ENCODE data around the gene OR6N2.

DNA sequence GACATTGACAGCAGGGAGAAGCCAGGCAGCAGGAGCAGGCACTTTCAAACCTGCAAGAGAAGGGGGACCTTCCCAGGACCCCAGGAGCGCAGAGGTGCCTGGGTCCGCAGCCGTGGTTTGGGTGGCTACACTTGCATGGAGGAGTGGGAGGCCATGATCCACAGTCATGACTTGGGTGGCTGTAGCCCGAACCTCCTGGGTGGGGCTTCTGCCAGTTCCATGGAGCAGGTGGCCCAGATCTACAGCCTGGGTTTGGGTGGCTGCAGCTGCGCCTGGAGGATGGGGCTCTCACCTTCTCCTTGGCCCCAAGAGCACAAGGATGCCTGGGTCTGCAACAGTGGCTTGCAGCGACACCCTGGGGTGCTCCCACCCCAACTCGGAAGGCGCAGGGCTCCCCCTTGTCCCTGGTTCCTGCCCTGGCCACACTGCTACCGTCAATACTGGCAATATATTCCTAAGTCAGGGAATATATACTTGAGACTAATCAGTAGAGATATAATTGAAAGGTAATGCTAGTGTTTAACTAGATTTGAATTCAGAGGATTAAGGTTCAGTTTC, 28.8 kb downstream of the OR6N2 start:
- TF ChIP-seq POLR2AphosphoS5 (IDR thresholded peaks at IDR 0.05; ENCODE audit: low read depth) (no peak), EZH2 (IDR thresholded peaks at IDR 0.05; ENCODE audit: low read depth, unreplicated experiment) (no peak), EZH2phosphoT487 (IDR thresholded peaks at IDR 0.05; ENCODE audit: unreplicated experiment) (no peak), NANOG (IDR thresholded peaks at IDR 0.05; ENCODE audit: borderline replicate concordance) (no peak), CREB1 (CRISPR knock-in tag; IDR thresholded peaks at IDR 0.05; ENCODE audit: low read depth) (no peak), STAT1 (IDR thresholded peaks at IDR 0.05; ENCODE audit: unreplicated experiment) (no peak)
- TF ChIP-seq, protein P1, sequence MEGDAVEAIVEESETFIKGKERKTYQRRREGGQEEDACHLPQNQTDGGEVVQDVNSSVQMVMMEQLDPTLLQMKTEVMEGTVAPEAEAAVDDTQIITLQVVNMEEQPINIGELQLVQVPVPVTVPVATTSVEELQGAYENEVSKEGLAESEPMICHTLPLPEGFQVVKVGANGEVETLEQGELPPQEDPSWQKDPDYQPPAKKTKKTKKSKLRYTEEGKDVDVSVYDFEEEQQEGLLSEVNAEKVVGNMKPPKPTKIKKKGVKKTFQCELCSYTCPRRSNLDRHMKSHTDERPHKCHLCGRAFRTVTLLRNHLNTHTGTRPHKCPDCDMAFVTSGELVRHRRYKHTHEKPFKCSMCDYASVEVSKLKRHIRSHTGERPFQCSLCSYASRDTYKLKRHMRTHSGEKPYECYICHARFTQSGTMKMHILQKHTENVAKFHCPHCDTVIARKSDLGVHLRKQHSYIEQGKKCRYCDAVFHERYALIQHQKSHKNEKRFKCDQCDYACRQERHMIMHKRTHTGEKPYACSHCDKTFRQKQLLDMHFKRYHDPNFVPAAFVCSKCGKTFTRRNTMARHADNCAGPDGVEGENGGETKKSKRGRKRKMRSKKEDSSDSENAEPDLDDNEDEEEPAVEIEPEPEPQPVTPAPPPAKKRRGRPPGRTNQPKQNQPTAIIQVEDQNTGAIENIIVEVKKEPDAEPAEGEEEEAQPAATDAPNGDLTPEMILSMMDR (conservative IDR thresholded peaks at IDR 0.05; ENCODE audit: low read depth in 2 of 2): no peak
- TF ChIP-seq, protein P2, sequence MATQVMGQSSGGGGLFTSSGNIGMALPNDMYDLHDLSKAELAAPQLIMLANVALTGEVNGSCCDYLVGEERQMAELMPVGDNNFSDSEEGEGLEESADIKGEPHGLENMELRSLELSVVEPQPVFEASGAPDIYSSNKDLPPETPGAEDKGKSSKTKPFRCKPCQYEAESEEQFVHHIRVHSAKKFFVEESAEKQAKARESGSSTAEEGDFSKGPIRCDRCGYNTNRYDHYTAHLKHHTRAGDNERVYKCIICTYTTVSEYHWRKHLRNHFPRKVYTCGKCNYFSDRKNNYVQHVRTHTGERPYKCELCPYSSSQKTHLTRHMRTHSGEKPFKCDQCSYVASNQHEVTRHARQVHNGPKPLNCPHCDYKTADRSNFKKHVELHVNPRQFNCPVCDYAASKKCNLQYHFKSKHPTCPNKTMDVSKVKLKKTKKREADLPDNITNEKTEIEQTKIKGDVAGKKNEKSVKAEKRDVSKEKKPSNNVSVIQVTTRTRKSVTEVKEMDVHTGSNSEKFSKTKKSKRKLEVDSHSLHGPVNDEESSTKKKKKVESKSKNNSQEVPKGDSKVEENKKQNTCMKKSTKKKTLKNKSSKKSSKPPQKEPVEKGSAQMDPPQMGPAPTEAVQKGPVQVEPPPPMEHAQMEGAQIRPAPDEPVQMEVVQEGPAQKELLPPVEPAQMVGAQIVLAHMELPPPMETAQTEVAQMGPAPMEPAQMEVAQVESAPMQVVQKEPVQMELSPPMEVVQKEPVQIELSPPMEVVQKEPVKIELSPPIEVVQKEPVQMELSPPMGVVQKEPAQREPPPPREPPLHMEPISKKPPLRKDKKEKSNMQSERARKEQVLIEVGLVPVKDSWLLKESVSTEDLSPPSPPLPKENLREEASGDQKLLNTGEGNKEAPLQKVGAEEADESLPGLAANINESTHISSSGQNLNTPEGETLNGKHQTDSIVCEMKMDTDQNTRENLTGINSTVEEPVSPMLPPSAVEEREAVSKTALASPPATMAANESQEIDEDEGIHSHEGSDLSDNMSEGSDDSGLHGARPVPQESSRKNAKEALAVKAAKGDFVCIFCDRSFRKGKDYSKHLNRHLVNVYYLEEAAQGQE (IDR thresholded peaks at IDR 0.05; ENCODE audit: unreplicated experiment): no peak
